GM18511 (cell line): Measurements from ENCODE around the gene IL20RA.
A peak's percentile ranks its signal among the peaks of the same experiment; 100 is the strongest.

ENCODE experiments used
- ATAC-seq: cut with Tn5 transposase; IDR thresholded peaks from one replicate; pipeline ENCODE4 v1.9.1; 2021; ENCODE audit warnings: mild to moderate bottlenecking, moderate library complexity; ENCODE audit not compliant: unreplicated experiment

IL20RA gene

GRCh38 chr6:137046871-137047412, 2.2 kb upstream of the IL20RA start:
- ATAC-seq: no peak

GRCh38 chr6:137045222-137045789, 541 bp upstream of the IL20RA start:
- ATAC-seq: no peak

- ATAC-seq: peak; percentile 30
These were observed 927 bp downstream of the IL20RA start for GRCh38 chr6:137043710-137044365.

- no peak for ATAC-seq
These were observed 4.4 kb downstream of the IL20RA start for GRCh38 chr6:137040393-137040792.

GRCh38 chr6:137039010-137039409, 5.8 kb downstream of the IL20RA start:
- no peak for ATAC-seq

GRCh38 chr6:137036566-137037300, 8.0 kb downstream of the IL20RA start:
- ATAC-seq: no peak

- peak; percentile 99 for ATAC-seq
These were observed 10.9 kb downstream of the IL20RA start for GRCh38 chr6:137033828-137034227.

- no peak for ATAC-seq
These were observed 13.6 kb downstream of the IL20RA start for GRCh38 chr6:137031122-137031521.

- no peak for ATAC-seq
These were observed 15.9 kb downstream of the IL20RA start for GRCh38 chr6:137028912-137029311.

GRCh38 chr6:137025786-137026730, 18.7 kb downstream of the IL20RA start:
- ATAC-seq: peak; percentile 72

- ATAC-seq: no peak
These were observed 20.4 kb downstream of the IL20RA start for GRCh38 chr6:137024237-137024990.

- ATAC-seq: no peak
These were observed 24.0 kb downstream of the IL20RA start for GRCh38 chr6:137020776-137021175.

GRCh38 chr6:137019476-137020272, 25.1 kb downstream of the IL20RA start:
- ATAC-seq: no peak

GRCh38 chr6:137017081-137017480, 27.7 kb downstream of the IL20RA start:
- ATAC-seq: no peak

GRCh38 chr6:137016356-137016755, 28.4 kb downstream of the IL20RA start:
- ATAC-seq: no peak

GRCh38 chr6:137015943-137016342, 28.8 kb downstream of the IL20RA start:
- ATAC-seq: no peak

GRCh38 chr6:137013738-137014602, 30.8 kb downstream of the IL20RA start:
- no peak for ATAC-seq

- ATAC-seq: no peak
These were observed 31.7 kb downstream of the IL20RA start for GRCh38 chr6:137013031-137013430.
